LNCaP clone FGC (cell line): ENCODE data around the gene CXCL8.

Experiments used
- DNase-seq: peaks from one replicate; pipeline ENCODE4 v3.0.0-alpha.2; 2011; ENCODE audit warnings: low read depth
- H3K4me3 ChIP-seq: 2 replicates; pipeline ENCODE4 v1.5.1; 2011; ENCODE audit warnings: mild to moderate bottlenecking, low read depth, low read length, control low read depth
- TF ChIP-seq, protein P1 (sequence below): IDR thresholded peaks from 2 replicates; pipeline ENCODE4 v1.5.1; 2012; ENCODE audit warnings: mild to moderate bottlenecking; ENCODE audit not compliant: control insufficient read depth, insufficient read depth; ENCODE audit errors: extremely low read depth

Gene CXCL8

DNA sequence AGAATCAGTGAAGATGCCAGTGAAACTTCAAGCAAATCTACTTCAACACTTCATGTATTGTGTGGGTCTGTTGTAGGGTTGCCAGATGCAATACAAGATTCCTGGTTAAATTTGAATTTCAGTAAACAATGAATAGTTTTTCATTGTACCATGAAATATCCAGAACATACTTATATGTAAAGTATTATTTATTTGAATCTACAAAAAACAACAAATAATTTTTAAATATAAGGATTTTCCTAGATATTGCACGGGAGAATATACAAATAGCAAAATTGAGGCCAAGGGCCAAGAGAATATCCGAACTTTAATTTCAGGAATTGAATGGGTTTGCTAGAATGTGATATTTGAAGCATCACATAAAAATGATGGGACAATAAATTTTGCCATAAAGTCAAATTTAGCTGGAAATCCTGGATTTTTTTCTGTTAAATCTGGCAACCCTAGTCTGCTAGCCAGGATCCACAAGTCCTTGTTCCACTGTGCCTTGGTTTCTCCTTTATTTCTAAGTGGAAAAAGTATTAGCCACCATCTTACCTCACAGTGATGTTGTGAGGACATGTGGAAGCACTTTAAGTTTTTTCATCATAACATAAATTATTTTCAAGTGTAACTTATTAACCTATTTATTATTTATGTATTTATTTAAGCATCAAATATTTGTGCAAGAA, 2.3 kb downstream of the CXCL8 start:
- TF ChIP-seq, protein P1, sequence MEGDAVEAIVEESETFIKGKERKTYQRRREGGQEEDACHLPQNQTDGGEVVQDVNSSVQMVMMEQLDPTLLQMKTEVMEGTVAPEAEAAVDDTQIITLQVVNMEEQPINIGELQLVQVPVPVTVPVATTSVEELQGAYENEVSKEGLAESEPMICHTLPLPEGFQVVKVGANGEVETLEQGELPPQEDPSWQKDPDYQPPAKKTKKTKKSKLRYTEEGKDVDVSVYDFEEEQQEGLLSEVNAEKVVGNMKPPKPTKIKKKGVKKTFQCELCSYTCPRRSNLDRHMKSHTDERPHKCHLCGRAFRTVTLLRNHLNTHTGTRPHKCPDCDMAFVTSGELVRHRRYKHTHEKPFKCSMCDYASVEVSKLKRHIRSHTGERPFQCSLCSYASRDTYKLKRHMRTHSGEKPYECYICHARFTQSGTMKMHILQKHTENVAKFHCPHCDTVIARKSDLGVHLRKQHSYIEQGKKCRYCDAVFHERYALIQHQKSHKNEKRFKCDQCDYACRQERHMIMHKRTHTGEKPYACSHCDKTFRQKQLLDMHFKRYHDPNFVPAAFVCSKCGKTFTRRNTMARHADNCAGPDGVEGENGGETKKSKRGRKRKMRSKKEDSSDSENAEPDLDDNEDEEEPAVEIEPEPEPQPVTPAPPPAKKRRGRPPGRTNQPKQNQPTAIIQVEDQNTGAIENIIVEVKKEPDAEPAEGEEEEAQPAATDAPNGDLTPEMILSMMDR: no peak
- DNase-seq: no peak
- no peak overlapping the region for H3K4me3 ChIP-seq

DNA sequence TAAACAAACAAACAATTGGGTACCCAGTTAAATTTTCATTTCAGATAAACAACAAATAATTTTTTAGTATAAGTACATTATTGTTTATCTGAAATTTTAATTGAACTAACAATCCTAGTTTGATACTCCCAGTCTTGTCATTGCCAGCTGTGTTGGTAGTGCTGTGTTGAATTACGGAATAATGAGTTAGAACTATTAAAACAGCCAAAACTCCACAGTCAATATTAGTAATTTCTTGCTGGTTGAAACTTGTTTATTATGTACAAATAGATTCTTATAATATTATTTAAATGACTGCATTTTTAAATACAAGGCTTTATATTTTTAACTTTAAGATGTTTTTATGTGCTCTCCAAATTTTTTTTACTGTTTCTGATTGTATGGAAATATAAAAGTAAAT, 2.9 kb downstream of the CXCL8 start:
- no peak overlapping the region for H3K4me3 ChIP-seq
- TF ChIP-seq, protein P1: no peak
- DNase-seq: no peak

DNA sequence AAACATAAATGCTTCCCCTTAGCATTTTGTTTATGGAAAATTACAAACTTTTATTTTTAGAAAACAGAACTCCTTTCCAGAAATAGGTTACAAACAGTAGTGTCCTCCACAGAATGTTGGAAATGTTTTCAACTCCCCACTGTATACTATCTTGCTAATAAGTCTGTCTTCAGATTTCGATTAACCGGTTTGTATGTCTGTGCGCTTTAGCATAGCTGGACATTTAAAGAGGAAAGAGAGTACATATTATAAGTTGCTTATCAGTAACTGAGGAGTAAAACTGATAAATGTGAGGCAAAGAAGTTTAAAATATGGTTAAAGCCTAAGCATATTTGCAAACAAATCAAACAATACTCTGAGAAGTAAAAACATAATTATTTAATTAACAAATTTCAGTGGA, 3.4 kb downstream of the CXCL8 start:
- no peak for DNase-seq
- TF ChIP-seq, protein P1: no peak
- H3K4me3 ChIP-seq: no peak overlapping the region

DNA sequence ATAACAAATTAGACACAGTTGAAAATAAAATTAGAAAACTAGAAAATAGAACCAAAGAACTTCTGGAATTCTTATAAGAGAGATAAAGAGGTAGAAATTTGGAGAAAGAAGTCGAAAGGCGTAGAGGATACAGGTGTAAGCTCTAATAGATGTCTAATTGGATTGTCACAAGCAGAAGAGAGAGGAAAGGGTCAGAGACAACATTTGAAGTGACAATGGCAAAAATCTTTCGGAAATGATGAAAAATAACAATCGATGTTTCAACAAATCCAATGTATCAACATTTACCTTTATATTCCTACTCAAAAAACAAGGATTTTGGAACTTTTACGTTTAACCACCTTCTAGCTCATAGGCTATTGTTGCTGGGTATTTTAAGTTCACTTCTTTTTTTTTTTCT, 3.8 kb downstream of the CXCL8 start:
- TF ChIP-seq, protein P1: no peak
- no peak for DNase-seq
- no peak overlapping the region for H3K4me3 ChIP-seq

DNA sequence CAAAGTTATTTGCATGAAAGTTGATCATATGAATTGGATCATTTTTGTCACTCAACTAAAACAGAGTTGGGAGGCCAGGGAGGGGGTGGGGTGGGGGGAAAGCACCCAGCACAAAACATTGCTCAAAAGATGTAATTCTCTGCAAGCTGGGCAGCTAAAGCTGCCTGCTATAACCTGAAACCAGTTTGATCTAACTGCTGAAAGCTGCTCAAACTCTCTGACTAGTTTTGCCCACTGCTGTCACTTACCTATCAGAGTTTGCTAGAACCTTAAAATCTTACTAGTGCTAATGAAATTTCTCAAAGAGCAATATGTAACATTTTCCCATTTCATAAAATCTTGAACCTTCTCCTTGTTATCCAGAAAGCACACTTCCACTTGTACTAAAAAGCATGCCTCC, 10.4 kb downstream of the CXCL8 start:
- DNase-seq: no peak
- no peak overlapping the region for H3K4me3 ChIP-seq
- TF ChIP-seq, protein P1: no peak

DNA sequence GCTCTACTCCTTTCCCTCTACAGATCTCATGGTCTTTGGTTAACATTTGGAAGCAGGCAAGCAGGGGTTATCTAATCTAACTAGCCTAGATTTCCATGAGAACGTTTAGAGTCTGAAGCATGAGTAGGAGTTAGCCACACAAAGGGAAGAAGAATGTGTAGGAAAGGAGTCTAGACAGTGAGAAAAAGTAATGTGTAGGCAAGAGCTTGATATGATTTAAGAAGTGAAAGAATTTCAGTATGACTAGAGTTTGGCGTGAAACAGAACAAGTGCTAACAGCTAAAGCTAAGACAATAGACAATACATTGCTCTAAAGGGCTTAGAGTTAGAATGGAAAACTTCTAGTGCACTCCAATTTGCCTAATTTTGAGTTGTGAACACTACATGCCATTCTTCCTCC, 10.8 kb downstream of the CXCL8 start:
- no peak overlapping the region for H3K4me3 ChIP-seq
- DNase-seq: no peak
- TF ChIP-seq, protein P1: no peak

DNA sequence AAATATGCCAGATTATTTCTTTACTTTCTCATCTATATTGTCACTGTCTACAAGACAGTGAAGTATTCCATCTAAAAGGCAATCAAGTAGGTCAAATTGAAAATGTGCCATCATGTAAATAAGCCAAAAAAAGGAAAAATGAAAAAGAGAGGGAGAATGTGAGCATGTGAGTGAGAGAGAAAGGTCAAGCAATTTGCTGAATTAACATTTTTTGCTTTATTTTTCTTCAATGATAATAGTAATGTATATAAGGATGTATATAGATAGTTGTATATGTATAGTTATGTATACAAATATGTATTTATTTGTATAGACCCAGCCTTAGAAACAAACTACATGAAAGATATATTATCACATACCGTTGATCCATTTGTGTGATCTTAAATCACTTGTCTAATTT, 11.5 kb downstream of the CXCL8 start:
- no peak overlapping the region for H3K4me3 ChIP-seq
- DNase-seq: no peak
- TF ChIP-seq, protein P1: no peak
